SK-N-DZ (cell line): Measurements from ENCODE around the gene GIN1.
"Not testable (repeated sequence)": the region's sequence is repeated elsewhere in the genome, so short reads cannot be mapped to it uniquely, and the experiment has no call there.

ENCODE experiments used
- DNase-seq: peaks from one replicate; pipeline ENCODE4 v3.0.0-alpha.2; 2015; ENCODE audit warnings: low spot score

GIN1 gene

GRCh38 chr5:103111468-103111867, 8.5 kb downstream of the GIN1 start:
- DNase-seq, result no peak

GRCh38 chr5:103110403-103110802, 9.5 kb downstream of the GIN1 start:
- DNase-seq, result no peak

- DNase-seq, result no peak
These were observed 10.7 kb downstream of the GIN1 start for GRCh38 chr5:103109277-103109676.

GRCh38 chr5:103108086-103108485, 11.9 kb downstream of the GIN1 start:
- DNase-seq, result no peak

DNA sequence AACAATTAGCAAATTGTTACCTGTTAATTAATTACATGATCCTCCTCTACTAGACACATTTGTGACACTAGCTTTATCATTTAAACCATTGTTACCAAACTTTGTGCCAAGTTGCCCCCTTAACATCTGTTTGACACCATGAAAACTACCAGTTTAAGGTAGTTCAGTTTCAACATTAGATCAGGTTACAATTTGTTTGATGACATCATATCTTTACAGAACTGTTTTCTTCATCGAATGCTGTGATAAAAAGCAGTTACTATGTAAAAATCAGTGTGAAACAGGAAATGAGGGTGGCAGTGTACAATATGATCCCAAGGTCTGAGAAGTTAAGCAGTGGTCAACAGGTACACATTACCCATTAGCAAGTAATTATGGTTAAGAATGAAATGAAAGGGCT, 17.7 kb downstream of the GIN1 start:
- DNase-seq, result no peak

- no peak for DNase-seq
These were observed 18.7 kb downstream of the GIN1 start for GRCh38 chr5:103101079-103101750.

GRCh38 chr5:103098993-103099392, 20.9 kb downstream of the GIN1 start:
- no peak for DNase-seq

- no peak for DNase-seq
These were observed 25.2 kb downstream of the GIN1 start for GRCh38 chr5:103094737-103095136.

GRCh38 chr5:103093727-103094126, 26.2 kb downstream of the GIN1 start:
- no peak for DNase-seq

GRCh38 chr5:103092676-103093075, 27.3 kb downstream of the GIN1 start:
- no peak for DNase-seq

DNA sequence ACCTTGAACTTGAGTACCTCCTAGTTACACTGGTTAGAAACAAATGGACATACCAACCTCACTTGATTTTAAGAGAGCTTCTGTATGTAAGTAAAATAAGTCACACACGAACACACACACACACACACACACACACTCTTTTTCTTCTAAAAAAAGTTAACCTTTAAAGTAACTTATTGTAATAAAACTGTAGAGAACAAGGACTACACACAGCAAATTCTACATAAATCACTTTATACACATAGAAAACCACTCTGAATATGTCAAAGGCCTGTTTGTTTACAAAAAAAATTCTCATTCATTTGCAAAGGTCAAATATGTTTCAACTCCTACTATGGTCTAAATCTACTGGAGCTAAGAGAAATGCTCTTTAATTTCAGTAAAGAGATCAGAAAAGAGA, 29.1 kb downstream of the GIN1 start:
- DNase-seq, result no peak

GRCh38 chr5:103089272-103089671, 30.7 kb downstream of the GIN1 start:
- no peak for DNase-seq

GRCh38 chr5:103086547-103086946, 33.4 kb downstream of the GIN1 start:
- no peak for DNase-seq

DNA sequence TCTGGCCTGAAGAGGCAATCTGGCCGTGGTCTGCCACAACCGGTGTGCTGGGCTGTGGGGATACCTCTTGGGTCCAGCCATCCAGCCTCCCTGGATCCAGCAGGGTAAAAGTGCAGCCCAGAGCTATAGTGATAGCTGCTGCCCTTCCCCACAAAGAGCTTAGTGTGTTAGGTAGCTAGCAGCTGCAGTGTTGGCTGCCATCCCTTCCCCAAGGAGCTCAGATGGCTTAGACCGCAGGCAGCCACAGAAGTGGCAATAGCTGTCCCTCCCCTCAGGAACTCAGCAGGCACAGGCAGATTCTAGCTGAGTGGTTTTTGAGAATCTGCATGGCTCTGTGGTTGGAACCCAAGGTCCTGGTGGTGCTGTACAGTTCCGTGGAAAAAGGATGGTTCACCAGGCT, 40.1 kb downstream of the GIN1 start:
- DNase-seq, result no peak

DNA sequence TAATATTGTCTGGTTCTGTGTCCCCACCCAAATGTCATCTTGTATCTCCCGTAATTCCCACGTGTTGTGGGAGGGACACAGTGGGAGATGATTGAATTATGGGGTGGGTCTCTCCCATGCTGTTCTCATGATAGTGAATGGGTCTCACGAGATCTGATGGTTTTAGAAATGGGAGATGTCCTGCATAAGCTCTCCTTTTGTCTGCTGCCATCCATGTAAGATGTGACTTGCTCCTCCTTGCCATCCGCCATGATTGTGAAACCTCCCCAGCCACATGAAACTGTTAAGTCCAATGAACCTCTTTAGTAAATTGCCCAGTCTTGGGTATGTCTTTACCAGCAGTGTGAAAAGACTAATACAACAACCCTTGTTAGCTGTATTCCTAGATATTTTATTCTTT, 44.5 kb downstream of the GIN1 start:
- DNase-seq, result no peak

DNA sequence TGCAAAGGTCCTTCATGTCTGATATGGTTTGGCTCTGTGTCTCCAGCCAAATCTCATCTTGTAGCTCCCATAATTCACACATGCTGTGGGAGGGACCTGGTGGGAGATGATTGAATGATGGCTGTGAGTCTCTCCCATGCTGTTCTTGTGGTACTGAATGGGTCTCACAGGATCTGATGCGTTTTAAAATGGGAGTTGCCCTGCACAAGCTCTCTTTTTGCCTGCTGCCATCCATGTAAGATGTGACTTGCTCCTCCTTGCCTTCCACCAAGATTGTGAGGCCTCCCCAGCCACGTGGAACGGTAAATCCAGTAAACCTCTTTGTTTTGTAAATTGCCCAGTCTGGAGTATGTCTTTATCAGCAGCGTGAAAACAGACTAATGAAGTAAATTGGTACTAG, 46.4 kb downstream of the GIN1 start:
- DNase-seq, result not testable (repeated sequence)

- no peak for DNase-seq
These were observed 53.6 kb downstream of the GIN1 start for GRCh38 chr5:103066326-103066725.

DNA sequence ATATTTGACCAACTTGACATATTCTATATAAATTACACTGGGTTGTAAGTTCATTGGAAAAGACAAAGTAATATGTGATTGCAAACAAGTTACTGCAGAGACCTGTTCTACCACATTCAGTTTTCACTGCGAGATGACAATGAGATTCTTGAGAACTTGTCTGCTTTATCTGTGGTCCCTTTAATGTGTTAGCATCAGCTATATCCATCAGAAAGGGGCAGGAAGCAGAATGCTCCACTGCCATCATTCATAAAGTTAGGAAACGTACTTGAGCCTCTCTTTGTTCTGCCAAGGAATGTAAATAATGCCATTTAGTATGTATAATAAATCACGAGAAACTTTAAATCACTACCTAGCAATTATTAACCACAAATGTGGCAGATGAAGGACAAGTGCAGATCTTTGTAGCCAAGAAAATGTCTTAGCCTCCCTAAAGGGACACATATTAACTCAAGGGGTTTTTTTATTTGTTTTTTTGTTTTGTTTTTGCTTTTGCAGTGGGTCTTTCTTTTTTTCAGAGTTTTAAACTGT, 59.4 kb downstream of the GIN1 start:
- no peak for DNase-seq

- DNase-seq, result no peak
These were observed 60.4 kb downstream of the GIN1 start for GRCh38 chr5:103059525-103059924.

- no peak for DNase-seq
These were observed 62.5 kb downstream of the GIN1 start for GRCh38 chr5:103057208-103058130.

DNA sequence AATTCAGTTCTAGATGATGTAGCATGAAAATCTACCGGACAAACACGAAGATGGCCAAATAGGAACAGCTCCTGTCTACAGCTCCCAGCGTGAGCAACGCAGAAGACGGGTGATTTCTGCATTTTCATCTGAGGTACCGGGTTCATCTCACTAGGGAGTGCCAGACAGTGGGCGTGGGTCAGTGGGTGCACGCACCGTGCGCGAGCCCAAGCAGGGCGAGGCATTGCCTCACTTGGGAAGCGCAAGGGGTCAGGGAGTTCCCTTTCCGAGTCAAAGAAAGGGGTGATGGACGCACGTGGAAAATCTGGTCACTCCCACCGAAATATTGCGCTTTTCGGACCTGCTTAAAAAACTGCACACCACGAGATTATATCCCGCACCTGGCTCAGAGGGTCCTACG, 73.2 kb downstream of the GIN1 start:
- not testable (repeated sequence) for DNase-seq

DNA sequence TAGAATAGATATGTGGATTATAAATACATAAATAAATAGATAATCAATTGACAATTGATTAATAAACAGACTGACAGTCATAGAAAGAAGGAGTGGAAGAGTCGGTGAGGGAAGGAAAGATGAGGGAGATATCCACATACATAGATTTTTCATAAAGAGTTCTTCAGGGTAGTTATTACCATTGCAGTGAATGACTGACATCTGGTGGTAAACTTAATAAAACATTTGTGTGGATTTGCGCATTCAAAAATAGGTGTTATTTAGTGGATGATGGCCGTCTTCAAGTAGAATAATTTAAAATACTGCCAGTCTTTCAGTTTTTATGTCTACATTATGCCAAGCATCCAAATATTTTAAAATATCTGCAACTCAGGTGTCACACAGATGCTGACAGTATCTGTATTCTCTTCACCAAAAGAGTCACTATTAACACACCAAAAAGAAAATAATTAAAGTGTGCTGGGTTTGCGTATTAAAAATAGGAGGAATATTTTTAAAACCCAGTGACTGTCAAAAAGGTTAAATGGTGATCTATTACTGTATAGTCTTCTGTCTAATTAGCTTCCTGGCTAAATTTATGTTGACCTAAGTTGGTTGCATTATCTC, 78.8 kb downstream of the GIN1 start:
- DNase-seq, result peak; percentile 52
